GM23338 (cell line): ENCODE data around the gene UBLCP1. TPM values are rescaled to one million over a fixed set of nuclear protein-coding genes. Genes with fewer than 3 reads are reported as not detected.
A peak's percentile ranks its signal among the peaks of the same experiment; 100 is the strongest.

Experiments
- ATAC-seq: fragments of 200-7000 bp; cut with Tn5 transposase; 3 replicates; pipeline ENCODE4 v1.9.1; 2020
- DNase-seq: peaks from one replicate; pipeline ENCODE4 v3.0.0-alpha.2; 2015; ENCODE audit warnings: low spot score
- H2AFZ ChIP-seq: fragments of 200-600 bp; sonication (generic); 2 replicates; pipeline ENCODE4 v1.8.0; 2016; ENCODE audit warnings: antibody characterized with exemption, mild to moderate bottlenecking, moderate library complexity
- H3F3A ChIP-seq: fragments of 200-600 bp; sonication (generic); replicated peaks from 2 replicates; pipeline ENCODE4 v1.8.0; 2017; ENCODE audit warnings: antibody characterized with exemption, mixed run types, low read depth
- H3K27ac ChIP-seq: fragments of 200-600 bp; sonication (generic); 2 replicates; pipeline ENCODE4 v1.6.1; 2016; ENCODE audit warnings: low read depth
- H3K27me3 ChIP-seq: fragments of 200-600 bp; sonication (generic); 2 replicates; pipeline ENCODE4 v1.8.0; 2016; ENCODE audit warnings: mild to moderate bottlenecking, mixed run types, moderate library complexity; ENCODE audit not compliant: insufficient read depth
- H3K36me3 ChIP-seq: fragments of 200-600 bp; sonication (generic); 2 replicates; pipeline ENCODE4 v1.8.0; 2016; ENCODE audit warnings: mild to moderate bottlenecking; ENCODE audit not compliant: insufficient read depth
- H3K4me1 ChIP-seq: fragments of 200-600 bp; sonication (generic); 2 replicates; pipeline ENCODE4 v1.8.0; 2016; ENCODE audit warnings: mild to moderate bottlenecking, moderate library complexity; ENCODE audit not compliant: insufficient read depth
- H3K4me2 ChIP-seq: fragments of 200-600 bp; sonication (generic); 2 replicates; pipeline ENCODE4 v1.7.1; 2017; ENCODE audit warnings: mixed run types
- H3K4me3 ChIP-seq: fragments of 200-600 bp; sonication (generic); 2 replicates; pipeline ENCODE4 v1.6.1; 2016; ENCODE audit warnings: mixed run types
- H3K79me2 ChIP-seq: fragments of 200-600 bp; sonication (generic); replicated peaks from 2 replicates; pipeline ENCODE4 v1.8.0; 2017; ENCODE audit warnings: mild to moderate bottlenecking; ENCODE audit not compliant: insufficient read depth
- H3K9me2 ChIP-seq: fragments of 200-600 bp; sonication (generic); 2 replicates; pipeline ENCODE4 v1.8.0; 2017; ENCODE audit not compliant: insufficient read depth
- H4K20me1 ChIP-seq: fragments of 200-600 bp; sonication (generic); replicated peaks from 2 replicates; pipeline ENCODE4 v1.8.0; 2017; ENCODE audit warnings: mild to moderate bottlenecking; ENCODE audit not compliant: insufficient read depth
- H3K27ac Mint-ChIP-seq: 2 replicates; pipeline ENCODE4 v1.8.0; 2020; ENCODE audit warnings: inconsistent platforms, mild to moderate bottlenecking, moderate library complexity, mixed read lengths
- H3K27me3 Mint-ChIP-seq: 3 replicates; pipeline ENCODE4 v1.8.0; 2022; ENCODE audit warnings: low read depth, mild to moderate bottlenecking, moderate library complexity, mixed read lengths, inconsistent platforms; ENCODE audit not compliant: insufficient read depth, poor library complexity
- H3K36me3 Mint-ChIP-seq: 3 replicates; pipeline ENCODE4 v1.8.0; 2021; ENCODE audit warnings: low read depth, mild to moderate bottlenecking, inconsistent platforms, moderate library complexity, mixed read lengths
- H3K4me1 Mint-ChIP-seq: 3 replicates; pipeline ENCODE4 v1.8.0; 2020; ENCODE audit warnings: mild to moderate bottlenecking, inconsistent platforms, mixed read lengths
- H3K4me3 Mint-ChIP-seq: 3 replicates; pipeline ENCODE4 v1.8.0; 2021; ENCODE audit warnings: moderate library complexity, mild to moderate bottlenecking, inconsistent platforms, mixed read lengths
- H3K9me3 Mint-ChIP-seq: 3 replicates; pipeline ENCODE4 v1.8.0; 2020; ENCODE audit warnings: moderate library complexity, mild to moderate bottlenecking, inconsistent platforms, mixed read lengths
- CREB1 ChIP-seq: fragments of 250-450 bp; sonication (Bioruptor Pico); IDR thresholded peaks from 2 replicates; pipeline ENCODE4 v1.5.0; 2020; ENCODE audit warnings: low read depth, mild to moderate bottlenecking, moderate library complexity
- EZH2 ChIP-seq: fragments of 200-600 bp; sonication (generic); IDR thresholded peaks from one replicate; pipeline ENCODE4 v1.8.0; 2017; ENCODE audit warnings: antibody characterized with exemption, mild to moderate bottlenecking, low read depth; ENCODE audit not compliant: unreplicated experiment
- EZH2phosphoT487 ChIP-seq: fragments of 200-600 bp; sonication (generic); IDR thresholded peaks from one replicate; pipeline ENCODE4 v1.8.1; 2018; ENCODE audit warnings: antibody characterized with exemption; ENCODE audit not compliant: unreplicated experiment
- JUNB ChIP-seq: IDR thresholded peaks from one replicate; pipeline ENCODE4 v1.6.1; 2016; ENCODE audit warnings: antibody characterized with exemption; ENCODE audit not compliant: unreplicated experiment
- NANOG ChIP-seq: IDR thresholded peaks from 2 replicates; pipeline ENCODE4 v1.6.1; 2016; ENCODE audit warnings: antibody characterized with exemption, borderline replicate concordance
- POLR2AphosphoS5 ChIP-seq: IDR thresholded peaks from 2 replicates; pipeline ENCODE4 v1.6.1; 2016; ENCODE audit warnings: antibody characterized with exemption, low read depth
- STAT1 ChIP-seq: IDR thresholded peaks from one replicate; pipeline ENCODE4 v1.6.1; 2016; ENCODE audit warnings: antibody characterized with exemption; ENCODE audit not compliant: unreplicated experiment
- polyA plus RNA-seq: library from polyadenylated mRNA; unstranded; fragments of >200 nt; fragmentation: Nextera tagmentation; extraction: Ambion mirVana; gene quantifications from 2 replicates; pipeline ENCODE4 v1.2.1, GENCODE V29; 2016
- total RNA-seq: library from RNA; depleted of rRNA; stranded (reverse); fragments of >200 nt; shearing (Covaris generic); gene quantifications from 2 replicates; pipeline ENCODE4 v1.2.3, GENCODE V29; 2014
- TF ChIP-seq, protein P1 (sequence below), 2 experiments: fragments of 200-600 bp in 1 of 2; sonication (generic) in 1 of 2; conservative IDR thresholded peaks; 2 replicates each; pipeline versions ENCODE4 v1.5.1 to v1.6.1; 2016 to 2017; ENCODE audit warnings: antibody characterized with exemption in 2 of 2, low read depth in 2 of 2, mild to moderate bottlenecking in 2 of 2, moderate library complexity in 1 of 2
- TF ChIP-seq, protein P2 (sequence below): IDR thresholded peaks from one replicate; pipeline ENCODE4 v1.6.1; 2018; ENCODE audit warnings: antibody characterized with exemption; ENCODE audit not compliant: unreplicated experiment
- TF ChIP-seq, protein P3 (sequence below): IDR thresholded peaks from 2 replicates; pipeline ENCODE4 v1.6.1; 2016; ENCODE audit warnings: antibody characterized with exemption

The UBLCP1 gene
- total and polyA plus RNA-seq, 2 experiments from 2014 or later: 45.0 to 56.1 TPM

DNA sequence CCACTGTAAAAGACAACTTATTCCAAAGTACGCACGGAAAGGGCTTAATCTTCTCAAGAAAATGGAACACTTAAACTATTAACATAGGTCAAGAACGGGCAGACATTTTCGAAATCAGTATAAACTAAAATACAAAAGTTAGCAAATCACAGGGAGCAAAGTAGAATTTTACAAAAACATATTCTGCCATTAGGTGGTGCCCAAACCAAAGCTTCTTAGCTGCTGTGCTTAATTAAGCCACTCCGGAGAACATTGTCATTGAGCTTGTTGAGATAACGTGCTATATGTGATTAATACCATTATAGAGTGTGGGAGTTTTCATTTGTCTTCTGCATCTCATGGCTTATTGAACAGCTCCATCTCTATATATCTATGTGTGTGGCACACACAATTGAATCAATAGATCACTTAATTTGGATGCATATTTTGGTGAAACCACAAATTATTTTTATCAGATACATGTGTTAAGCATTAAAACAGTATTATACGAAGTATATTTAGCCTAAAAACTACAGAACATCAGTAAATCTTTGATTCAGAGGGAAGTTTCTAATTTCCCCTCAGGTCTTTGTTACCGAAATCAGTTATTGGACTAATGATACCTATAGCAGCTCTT, 23.4 kb downstream of the UBLCP1 start:
- peaks cover 3% of the 10 kb centered on the region for H3K27me3 Mint-ChIP-seq
- no peak overlapping the region for H3K4me2 ChIP-seq
- H3K79me2 ChIP-seq: no peaks in the 10 kb centered on the region
- H2AFZ ChIP-seq: no peak overlapping the region
- no peak overlapping the region for H3K27ac ChIP-seq
- no peaks in the 10 kb centered on the region for H3F3A ChIP-seq
- DNase-seq (peak; percentile 64), ATAC-seq (peak; percentile 50)
- H3K4me1 ChIP-seq: no peaks in the 10 kb centered on the region
- TF ChIP-seq CREB1 (CRISPR knock-in tag): no peak
- no peak for TF ChIP-seq NANOG
- TF ChIP-seq EZH2phosphoT487: no peak
- TF ChIP-seq JUNB: no peak
- TF ChIP-seq, protein P1, sequence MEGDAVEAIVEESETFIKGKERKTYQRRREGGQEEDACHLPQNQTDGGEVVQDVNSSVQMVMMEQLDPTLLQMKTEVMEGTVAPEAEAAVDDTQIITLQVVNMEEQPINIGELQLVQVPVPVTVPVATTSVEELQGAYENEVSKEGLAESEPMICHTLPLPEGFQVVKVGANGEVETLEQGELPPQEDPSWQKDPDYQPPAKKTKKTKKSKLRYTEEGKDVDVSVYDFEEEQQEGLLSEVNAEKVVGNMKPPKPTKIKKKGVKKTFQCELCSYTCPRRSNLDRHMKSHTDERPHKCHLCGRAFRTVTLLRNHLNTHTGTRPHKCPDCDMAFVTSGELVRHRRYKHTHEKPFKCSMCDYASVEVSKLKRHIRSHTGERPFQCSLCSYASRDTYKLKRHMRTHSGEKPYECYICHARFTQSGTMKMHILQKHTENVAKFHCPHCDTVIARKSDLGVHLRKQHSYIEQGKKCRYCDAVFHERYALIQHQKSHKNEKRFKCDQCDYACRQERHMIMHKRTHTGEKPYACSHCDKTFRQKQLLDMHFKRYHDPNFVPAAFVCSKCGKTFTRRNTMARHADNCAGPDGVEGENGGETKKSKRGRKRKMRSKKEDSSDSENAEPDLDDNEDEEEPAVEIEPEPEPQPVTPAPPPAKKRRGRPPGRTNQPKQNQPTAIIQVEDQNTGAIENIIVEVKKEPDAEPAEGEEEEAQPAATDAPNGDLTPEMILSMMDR (conservative IDR thresholded peaks at IDR 0.05; ENCODE audit: low read depth in 2 of 2): peak; percentile 56 to 66
- TF ChIP-seq, protein P2, sequence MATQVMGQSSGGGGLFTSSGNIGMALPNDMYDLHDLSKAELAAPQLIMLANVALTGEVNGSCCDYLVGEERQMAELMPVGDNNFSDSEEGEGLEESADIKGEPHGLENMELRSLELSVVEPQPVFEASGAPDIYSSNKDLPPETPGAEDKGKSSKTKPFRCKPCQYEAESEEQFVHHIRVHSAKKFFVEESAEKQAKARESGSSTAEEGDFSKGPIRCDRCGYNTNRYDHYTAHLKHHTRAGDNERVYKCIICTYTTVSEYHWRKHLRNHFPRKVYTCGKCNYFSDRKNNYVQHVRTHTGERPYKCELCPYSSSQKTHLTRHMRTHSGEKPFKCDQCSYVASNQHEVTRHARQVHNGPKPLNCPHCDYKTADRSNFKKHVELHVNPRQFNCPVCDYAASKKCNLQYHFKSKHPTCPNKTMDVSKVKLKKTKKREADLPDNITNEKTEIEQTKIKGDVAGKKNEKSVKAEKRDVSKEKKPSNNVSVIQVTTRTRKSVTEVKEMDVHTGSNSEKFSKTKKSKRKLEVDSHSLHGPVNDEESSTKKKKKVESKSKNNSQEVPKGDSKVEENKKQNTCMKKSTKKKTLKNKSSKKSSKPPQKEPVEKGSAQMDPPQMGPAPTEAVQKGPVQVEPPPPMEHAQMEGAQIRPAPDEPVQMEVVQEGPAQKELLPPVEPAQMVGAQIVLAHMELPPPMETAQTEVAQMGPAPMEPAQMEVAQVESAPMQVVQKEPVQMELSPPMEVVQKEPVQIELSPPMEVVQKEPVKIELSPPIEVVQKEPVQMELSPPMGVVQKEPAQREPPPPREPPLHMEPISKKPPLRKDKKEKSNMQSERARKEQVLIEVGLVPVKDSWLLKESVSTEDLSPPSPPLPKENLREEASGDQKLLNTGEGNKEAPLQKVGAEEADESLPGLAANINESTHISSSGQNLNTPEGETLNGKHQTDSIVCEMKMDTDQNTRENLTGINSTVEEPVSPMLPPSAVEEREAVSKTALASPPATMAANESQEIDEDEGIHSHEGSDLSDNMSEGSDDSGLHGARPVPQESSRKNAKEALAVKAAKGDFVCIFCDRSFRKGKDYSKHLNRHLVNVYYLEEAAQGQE: no peak
- no peak for TF ChIP-seq STAT1
- TF ChIP-seq, protein P3, sequence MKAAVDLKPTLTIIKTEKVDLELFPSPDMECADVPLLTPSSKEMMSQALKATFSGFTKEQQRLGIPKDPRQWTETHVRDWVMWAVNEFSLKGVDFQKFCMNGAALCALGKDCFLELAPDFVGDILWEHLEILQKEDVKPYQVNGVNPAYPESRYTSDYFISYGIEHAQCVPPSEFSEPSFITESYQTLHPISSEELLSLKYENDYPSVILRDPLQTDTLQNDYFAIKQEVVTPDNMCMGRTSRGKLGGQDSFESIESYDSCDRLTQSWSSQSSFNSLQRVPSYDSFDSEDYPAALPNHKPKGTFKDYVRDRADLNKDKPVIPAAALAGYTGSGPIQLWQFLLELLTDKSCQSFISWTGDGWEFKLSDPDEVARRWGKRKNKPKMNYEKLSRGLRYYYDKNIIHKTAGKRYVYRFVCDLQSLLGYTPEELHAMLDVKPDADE: no peak
- H3K36me3 ChIP-seq: peaks cover 3% of the 10 kb centered on the region; the same call in 1 of the 2 replicates
- no peaks in the 10 kb centered on the region for H3K4me1 Mint-ChIP-seq
- no peak overlapping the region for H3K4me3 ChIP-seq
- H3K9me3 Mint-ChIP-seq: no peaks in the 10 kb centered on the region
- H3K4me3 Mint-ChIP-seq: no peak overlapping the region
- no peaks in the 10 kb centered on the region for H3K27me3 ChIP-seq
- peaks cover 2% of the 10 kb centered on the region; the same call in 2 of the 3 replicates for H3K36me3 Mint-ChIP-seq
- no peak overlapping the region for H3K27ac Mint-ChIP-seq
- no peaks in the 10 kb centered on the region for H4K20me1 ChIP-seq
- no peaks in the 10 kb centered on the region for H3K9me2 ChIP-seq

DNA sequence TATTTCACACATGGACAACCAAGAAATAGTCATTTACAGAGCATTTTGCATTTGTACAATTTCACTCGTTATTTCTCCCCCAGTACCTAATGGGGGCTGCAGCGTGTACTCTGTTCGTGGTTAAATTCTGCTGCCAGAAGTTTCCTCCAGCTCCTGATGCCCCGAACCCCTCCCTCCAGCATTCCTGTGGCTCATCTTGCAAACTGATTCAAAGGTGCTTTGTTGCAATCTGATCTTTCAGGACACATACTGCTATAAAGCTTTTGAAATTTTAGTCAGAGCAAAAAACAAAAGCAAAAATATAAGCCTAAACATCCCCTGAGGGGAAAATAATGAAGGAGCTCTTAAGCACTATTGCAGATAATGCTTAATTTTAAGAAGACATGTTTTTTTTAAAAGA, 27.7 kb downstream of the UBLCP1 start:
- H3K9me2 ChIP-seq: no peaks in the 10 kb centered on the region
- no peak overlapping the region for H2AFZ ChIP-seq
- H3K27me3 ChIP-seq: no peaks in the 10 kb centered on the region
- no peaks in the 10 kb centered on the region for H4K20me1 ChIP-seq
- Mint-ChIP-seq H3K9me3 (no peaks in the 10 kb centered on the region), H3K4me3 (no peak overlapping the region), H3K27me3 (peaks cover 4% of the 10 kb centered on the region), H3K27ac (no peak overlapping the region), H3K36me3 (no peaks in the 10 kb centered on the region; the same call in 2 of the 3 replicates), H3K4me1 (no peaks in the 10 kb centered on the region)
- no peaks in the 10 kb centered on the region for H3K4me1 ChIP-seq
- H3K36me3 ChIP-seq: no peaks in the 10 kb centered on the region
- no peak overlapping the region for H3K4me3 ChIP-seq
- DNase-seq: no peak
- no peaks in the 10 kb centered on the region for H3F3A ChIP-seq
- no peak overlapping the region for H3K27ac ChIP-seq
- no peaks in the 10 kb centered on the region for H3K79me2 ChIP-seq
- no peak overlapping the region for H3K4me2 ChIP-seq
- ATAC-seq: no peak
- no peak for TF ChIP-seq EZH2phosphoT487
- no peak for TF ChIP-seq POLR2AphosphoS5
- TF ChIP-seq, protein P2: no peak
- TF ChIP-seq CREB1 (CRISPR knock-in tag): no peak
- no peak for TF ChIP-seq STAT1
- no peak for TF ChIP-seq EZH2
